NCI-H1436 (cell line): Measurements from ENCODE around the gene IFFO2.

Source experiments
- DNase-seq: peaks from one replicate; lab custom pipeline; 2025; lab: John Stamatoyannopoulos, UW

The IFFO2 gene

GRCh38 chr1:18936814-18937481, 19.5 kb downstream of the IFFO2 start:
- no peak for DNase-seq

GRCh38 chr1:18936471-18936813, 20.0 kb downstream of the IFFO2 start:
- no peak for DNase-seq

GRCh38 chr1:18934205-18935000, 22.1 kb downstream of the IFFO2 start:
- DNase-seq: no peak

- DNase-seq: no peak
These were observed 23.6 kb downstream of the IFFO2 start for GRCh38 chr1:18932879-18933278.

- no peak for DNase-seq
These were observed 24.1 kb downstream of the IFFO2 start for GRCh38 chr1:18932387-18932786.

GRCh38 chr1:18931730-18932129, 24.7 kb downstream of the IFFO2 start:
- no peak for DNase-seq

- DNase-seq: no peak
These were observed 26.8 kb downstream of the IFFO2 start for GRCh38 chr1:18929686-18930085.

GRCh38 chr1:18928985-18929384, 27.5 kb downstream of the IFFO2 start:
- no peak for DNase-seq

- no peak for DNase-seq
These were observed 28.1 kb downstream of the IFFO2 start for GRCh38 chr1:18928406-18928805.

GRCh38 chr1:18927654-18928272, 28.7 kb downstream of the IFFO2 start:
- DNase-seq: no peak

- no peak for DNase-seq
These were observed 29.3 kb downstream of the IFFO2 start for GRCh38 chr1:18927082-18927653.

- DNase-seq: no peak
These were observed 30.0 kb downstream of the IFFO2 start for GRCh38 chr1:18926315-18927081.

GRCh38 chr1:18925279-18925678, 31.2 kb downstream of the IFFO2 start:
- DNase-seq: no peak

- no peak for DNase-seq
These were observed 32.2 kb downstream of the IFFO2 start for GRCh38 chr1:18924221-18924691.

GRCh38 chr1:18923756-18924211, 32.7 kb downstream of the IFFO2 start:
- DNase-seq: no peak

GRCh38 chr1:18922848-18923755, 33.4 kb downstream of the IFFO2 start:
- no peak for DNase-seq

GRCh38 chr1:18922319-18922726, 34.2 kb downstream of the IFFO2 start:
- no peak for DNase-seq

- no peak for DNase-seq
These were observed 34.8 kb downstream of the IFFO2 start for GRCh38 chr1:18921516-18922251.

GRCh38 chr1:18920931-18921330, 35.5 kb downstream of the IFFO2 start:
- no peak for DNase-seq

GRCh38 chr1:18919956-18920355, 36.5 kb downstream of the IFFO2 start:
- DNase-seq: no peak
